HG02970 (cell line): Measurements from ENCODE around the gene KLF15.

Experiments used
- ATAC-seq: cut with Tn5 transposase; IDR thresholded peaks from one replicate; pipeline ENCODE4 v1.9.1; 2021; ENCODE audit warnings: mild to moderate bottlenecking, moderate library complexity, moderate number of reproducible peaks; ENCODE audit not compliant: unreplicated experiment, low FRiP score

KLF15 gene

GRCh38 chr3:126326629-126327028 lies 30.6 kb downstream of the KLF15 start:
- ATAC-seq = no peak

- no peak for ATAC-seq
Measured at GRCh38 chr3:126322181-126322967, 34.8 kb downstream of the KLF15 start.

GRCh38 chr3:126321490-126321889 lies 35.7 kb downstream of the KLF15 start:
- no peak for ATAC-seq

- no peak for ATAC-seq
Measured at GRCh38 chr3:126320517-126321293, 36.5 kb downstream of the KLF15 start.

- no peak for ATAC-seq
Measured at GRCh38 chr3:126319701-126320295, 37.4 kb downstream of the KLF15 start.

- no peak for ATAC-seq
Measured at GRCh38 chr3:126317029-126317996, 39.9 kb downstream of the KLF15 start.

GRCh38 chr3:126316501-126316939 lies 40.7 kb downstream of the KLF15 start:
- no peak for ATAC-seq

- ATAC-seq = no peak
Measured at GRCh38 chr3:126316031-126316461, 41.2 kb downstream of the KLF15 start.

- ATAC-seq = no peak
Measured at GRCh38 chr3:126314790-126315658, 42.2 kb downstream of the KLF15 start.

GRCh38 chr3:126314305-126314789 lies 42.9 kb downstream of the KLF15 start:
- no peak for ATAC-seq

- ATAC-seq = no peak
Measured at GRCh38 chr3:126313580-126314304, 43.5 kb downstream of the KLF15 start.

- ATAC-seq = no peak
Measured at GRCh38 chr3:126313166-126313565, 44.0 kb downstream of the KLF15 start.

- no peak for ATAC-seq
Measured at GRCh38 chr3:126312341-126312740, 44.9 kb downstream of the KLF15 start.

- no peak for ATAC-seq
Measured at GRCh38 chr3:126311338-126311978, 45.8 kb downstream of the KLF15 start.

- no peak for ATAC-seq
Measured at GRCh38 chr3:126310816-126311215, 46.4 kb downstream of the KLF15 start.

- no peak for ATAC-seq
Measured at GRCh38 chr3:126309861-126310655, 47.1 kb downstream of the KLF15 start.

- no peak for ATAC-seq
Measured at GRCh38 chr3:126309165-126309564, 48.0 kb downstream of the KLF15 start.
